Stomach smooth muscle (tissue), 2 donors: ENCODE results near the gene ACD.

Experiments
- H3K27ac ChIP-seq: one replicate; pipeline ENCODE4 v1.7.0; 2013; ENCODE audit warnings: mild to moderate bottlenecking, low read length, inconsistent platforms
- H3K27me3 ChIP-seq, 2 donors: one replicate each; pipeline ENCODE4 v1.7.0; 2013; ENCODE audit warnings: low read length in 2 of 2; ENCODE audit not compliant: insufficient read depth in 2 of 2, control insufficient read depth in 1 of 2
- H3K36me3 ChIP-seq, 2 donors: one replicate each; pipeline ENCODE4 v1.7.0; 2013; ENCODE audit warnings: low read length in 2 of 2; ENCODE audit not compliant: control insufficient read depth in 2 of 2, insufficient read depth in 2 of 2
- H3K4me1 ChIP-seq: one replicate; pipeline ENCODE4 v1.7.0; 2013; ENCODE audit warnings: low read length; ENCODE audit not compliant: control insufficient read depth, insufficient read depth
- H3K4me3 ChIP-seq, 2 donors: one replicate each; pipeline ENCODE4 v1.7.0; 2013; ENCODE audit warnings: low read length in 2 of 2
- H3K9ac ChIP-seq, 2 donors: one replicate each; pipeline ENCODE4 v1.7.0; 2013; ENCODE audit warnings: low read length in 2 of 2, mild to moderate bottlenecking in 1 of 2
- H3K9me3 ChIP-seq, 2 donors: one replicate each; pipeline ENCODE4 v1.7.0; 2013; ENCODE audit warnings: low read length in 2 of 2; ENCODE audit not compliant: control insufficient read depth in 2 of 2
- donor health status: healthy.
- donor health status: Pancreatic carcinoma.

The ACD gene

DNA sequence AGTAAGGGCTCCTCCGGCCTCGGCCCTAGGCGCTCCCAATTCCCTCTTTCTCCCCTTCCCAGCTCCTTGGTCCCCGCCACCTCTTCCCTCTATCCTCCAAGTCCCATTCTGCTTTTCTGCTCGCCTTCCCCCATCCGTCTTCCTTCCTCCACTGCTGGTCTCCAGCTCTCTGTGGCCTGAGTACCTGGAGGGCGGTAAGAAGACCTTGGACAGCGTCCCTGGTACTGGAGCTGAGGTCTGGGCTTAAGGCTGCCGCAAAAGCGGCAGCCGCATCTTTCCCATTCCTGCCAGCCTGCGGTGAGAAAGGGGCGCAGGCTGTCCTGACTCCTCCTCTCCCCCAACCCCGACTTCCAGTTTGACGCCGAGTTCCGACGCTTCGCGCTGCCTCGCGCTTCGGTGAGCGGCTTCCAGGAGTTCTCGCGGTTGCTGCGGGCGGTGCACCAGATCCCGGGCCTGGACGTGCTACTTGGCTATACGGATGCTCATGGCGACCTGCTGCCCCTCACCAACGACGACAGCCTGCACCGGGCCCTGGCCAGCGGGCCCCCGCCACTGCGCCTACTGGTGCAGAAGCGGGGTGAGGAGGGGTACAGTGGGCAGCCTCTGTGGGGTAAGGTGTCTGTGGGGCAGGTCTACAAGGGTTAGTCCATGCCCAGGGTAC is 1.2 kb upstream of the ACD start:
- H3K27ac ChIP-seq = peak overlapping the region; percentile 83
- H3K9ac ChIP-seq = peak overlapping the region; percentile 36 to 62
- peaks cover 37% of the 10 kb centered on the region for H3K4me1 ChIP-seq
- H3K4me3 ChIP-seq = peak overlapping the region; percentile 37 to 96
- H3K36me3 ChIP-seq = peaks cover 8 to 20% of the 10 kb centered on the region in 2 donors
- no peaks in the 10 kb centered on the region for H3K9me3 ChIP-seq
- H3K27me3 ChIP-seq = no peaks in the 10 kb centered on the region

DNA sequence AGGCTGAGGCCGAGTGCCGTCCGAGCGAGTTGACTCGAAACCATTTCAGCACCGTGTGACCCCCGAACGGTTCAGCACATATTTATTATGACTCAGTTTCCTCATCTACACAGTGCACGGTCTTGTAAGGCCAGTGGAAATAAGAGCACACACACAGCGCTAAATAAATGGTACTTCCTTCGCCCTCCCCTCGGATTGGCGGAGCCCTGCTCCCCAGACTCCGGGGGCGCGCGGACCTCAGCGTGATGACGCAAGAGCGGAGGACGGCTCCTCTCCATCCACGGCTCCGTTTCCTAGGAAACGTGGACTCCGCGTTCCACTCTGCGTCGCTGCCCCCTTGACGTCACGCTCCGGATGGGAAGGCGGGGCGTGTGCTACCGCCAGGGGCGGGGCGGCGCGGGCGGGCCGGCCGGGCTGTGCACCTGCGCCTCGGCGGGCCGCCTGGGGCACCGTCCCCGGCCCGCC is 536 bp upstream of the ACD start, which contains the start of gene PARD6A:
TSS of gene PARD6A (plus strand) at position 397 of the 465 bp plus-strand sequence. CDS start 79 bp downstream, outside the sequence.
- peak within 1 kb of the TSS; percentile 92 for H3K27ac ChIP-seq

DNA sequence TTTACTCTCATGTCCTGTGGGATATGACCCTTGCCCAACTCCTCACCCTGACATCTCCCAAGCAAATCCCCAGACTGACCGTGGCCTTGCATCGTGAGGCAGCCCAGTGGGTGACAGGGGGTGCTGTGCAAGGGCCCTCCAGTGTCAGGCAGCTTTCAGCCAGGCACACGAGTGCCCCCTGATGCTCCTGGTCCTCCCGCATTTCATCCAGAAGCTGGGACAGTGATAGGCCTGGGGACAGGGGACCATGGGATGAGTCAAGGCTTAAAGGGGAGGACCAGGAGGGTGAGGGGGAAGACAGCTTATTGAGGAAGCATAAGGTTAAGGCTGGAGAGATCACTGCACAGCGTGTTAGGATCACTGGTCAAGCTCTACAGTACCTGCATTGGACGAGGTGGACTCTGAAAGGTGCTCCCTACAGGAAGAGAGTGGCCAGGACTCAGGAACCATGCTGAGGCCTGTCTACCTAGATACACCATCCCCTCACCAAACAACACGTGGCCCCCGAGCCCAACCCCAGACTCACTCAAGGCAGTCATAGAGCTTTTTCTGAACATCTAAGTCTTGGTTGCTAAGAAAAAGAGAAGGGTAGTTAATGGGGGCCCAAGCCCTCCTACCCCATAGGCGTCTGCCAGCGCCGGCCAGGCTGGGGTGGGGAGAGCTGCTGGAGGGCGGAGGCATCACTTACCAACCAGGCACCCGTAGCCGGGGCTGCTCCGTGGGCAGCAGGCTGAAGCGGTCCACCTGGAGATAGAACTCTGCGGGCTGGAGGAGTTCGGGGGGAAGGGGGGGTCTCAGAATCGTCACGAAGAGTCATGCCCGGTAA is 998 bp downstream of the ACD start:
- Histone ChIP-seq H3K4me1 (peaks cover 30% of the 10 kb centered on the region), H3K27ac (peak overlapping the region; percentile 92), H3K9me3 (no peaks in the 10 kb centered on the region), H3K9ac (peak overlapping the region; percentile 74 to 94), H3K36me3 (peaks cover 6 to 16% of the 10 kb centered on the region in 2 donors), H3K4me3 (peak overlapping the region; percentile 81 to 96), H3K27me3 (peaks cover 7 to 8% of the 10 kb centered on the region in 2 donors)

More for the DNA sequence above, 536 bp upstream of the ACD start, which contains the start of gene PARD6A:
- peak within 1 kb of the TSS; percentile 81 to 96 for H3K4me3 ChIP-seq
- H3K27me3 ChIP-seq = no peaks in the 10 kb centered on the region
- H3K36me3 ChIP-seq = peaks cover 8 to 20% of the 10 kb centered on the region in 2 donors
- peak within 1 kb of the TSS; percentile 74 to 94 for H3K9ac ChIP-seq
- H3K4me1 ChIP-seq = peaks cover 31% of the 10 kb centered on the region
- H3K9me3 ChIP-seq = no peaks in the 10 kb centered on the region

DNA sequence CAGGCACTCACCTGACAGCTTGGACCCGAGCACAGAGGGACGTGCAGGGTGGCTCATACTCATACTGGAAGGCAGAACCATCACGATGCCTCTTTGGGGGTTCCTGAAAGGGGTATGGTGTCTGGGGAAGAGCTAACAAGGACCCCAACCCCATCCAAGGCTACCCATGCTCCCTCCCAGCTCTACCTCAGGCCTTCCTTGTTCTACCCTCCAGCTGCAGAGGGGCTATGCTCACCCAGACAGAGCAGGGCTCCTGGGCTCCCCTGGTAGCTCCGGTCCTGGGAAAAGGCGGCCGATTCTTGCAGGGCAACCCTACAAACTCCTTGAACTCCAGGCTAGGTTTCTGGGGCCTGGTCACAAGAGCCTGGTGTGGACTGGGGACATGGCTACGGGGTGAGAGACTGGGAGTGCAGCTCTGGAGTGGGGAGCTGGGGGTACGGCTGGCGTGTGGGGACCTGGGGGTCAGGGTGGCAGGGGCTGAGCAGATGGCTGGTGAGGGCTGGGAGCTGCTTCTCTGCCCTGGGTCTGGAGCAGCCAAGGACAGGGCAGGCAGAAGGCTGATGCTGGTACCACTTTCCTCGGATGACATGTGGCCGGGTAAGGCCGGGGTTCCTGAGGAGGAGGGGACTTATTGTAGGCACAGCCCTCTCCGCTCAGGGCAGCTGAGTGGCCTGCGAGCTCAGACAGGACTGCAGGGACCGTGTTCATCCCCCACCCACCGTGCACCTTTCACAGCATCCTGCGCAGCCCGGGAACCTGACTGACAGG is 2.1 kb downstream of the ACD start:
- Histone ChIP-seq H3K36me3 (peaks cover 5 to 7% of the 10 kb centered on the region in 2 donors), H3K4me3 (no peak overlapping the region), H3K9ac (no peak overlapping the region), H3K27me3 (peaks cover 7 to 18% of the 10 kb centered on the region in 2 donors), H3K4me1 (peaks cover 36% of the 10 kb centered on the region), H3K9me3 (no peaks in the 10 kb centered on the region), H3K27ac (no peak overlapping the region)

DNA sequence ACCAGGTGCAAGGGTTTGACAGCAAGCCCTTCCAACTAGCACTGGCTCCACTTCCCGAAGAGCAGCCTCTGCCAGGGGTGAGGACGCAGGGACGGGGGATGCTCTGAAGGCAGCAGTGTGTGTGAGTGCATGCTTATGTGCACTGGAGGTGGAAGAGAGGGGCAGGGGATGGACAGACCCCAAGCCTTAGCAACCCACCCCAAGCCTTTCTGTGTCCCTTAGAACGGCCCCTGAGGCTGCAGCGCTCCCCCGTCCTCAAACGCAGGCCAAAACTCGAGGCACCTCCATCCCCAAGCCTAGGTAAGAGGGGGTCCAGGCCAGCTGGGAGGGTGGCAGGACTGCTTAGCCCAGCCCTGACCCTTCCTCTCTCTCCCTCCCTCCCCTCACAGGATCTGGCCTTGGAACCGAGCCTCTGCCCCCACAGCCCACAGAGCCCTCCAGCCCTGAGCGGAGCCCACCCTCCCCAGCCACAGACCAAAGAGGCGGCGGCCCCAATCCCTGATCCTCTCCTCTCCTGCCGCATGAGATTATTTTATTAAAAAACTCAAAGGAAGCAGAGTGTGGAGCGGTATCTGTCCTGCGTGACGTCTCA is 2.9 kb downstream of the ACD start:
- H3K4me1 ChIP-seq = peaks cover 40% of the 10 kb centered on the region
- peaks cover 11 to 22% of the 10 kb centered on the region in 2 donors for H3K27me3 ChIP-seq
- no peaks in the 10 kb centered on the region for H3K9me3 ChIP-seq
- no peak overlapping the region for H3K27ac ChIP-seq
- no peak overlapping the region for H3K9ac ChIP-seq
- H3K4me3 ChIP-seq = no peak overlapping the region
- peaks cover 0 to 7% of the 10 kb centered on the region in 2 donors for H3K36me3 ChIP-seq

DNA sequence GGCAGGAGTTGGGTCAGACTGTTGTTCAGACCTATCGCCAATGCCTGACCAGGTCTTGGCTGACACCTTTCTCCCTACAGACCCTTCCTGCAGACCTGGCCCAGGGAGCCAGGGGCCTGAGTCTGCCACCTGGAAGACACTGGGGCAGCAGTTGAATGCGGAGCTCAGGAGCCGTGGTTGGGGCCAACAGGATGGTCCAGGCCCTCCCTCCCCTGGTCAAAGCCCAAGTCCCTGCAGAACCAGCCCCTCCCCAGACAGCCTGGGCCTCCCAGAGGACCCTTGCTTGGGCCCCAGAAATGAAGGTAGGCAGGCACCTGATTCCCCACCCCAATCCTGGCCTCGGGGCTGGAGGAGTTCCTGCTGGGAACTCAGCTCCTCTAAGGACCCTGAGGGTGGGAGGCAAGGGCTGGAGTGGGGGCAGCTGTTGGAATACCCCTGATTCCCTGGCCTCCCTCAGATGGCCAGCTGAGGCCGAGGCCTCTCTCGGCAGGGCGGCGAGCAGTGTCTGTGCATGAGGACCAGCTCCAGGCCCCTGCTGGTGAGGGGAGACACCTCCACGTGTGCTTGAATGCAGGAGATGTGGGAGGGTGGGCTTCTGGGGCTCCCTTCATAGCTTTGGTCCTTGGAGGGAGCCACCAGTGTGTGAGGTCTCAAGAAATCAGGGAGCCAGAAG is 3.6 kb downstream of the ACD start:
- Histone ChIP-seq H3K4me1 (peaks cover 35% of the 10 kb centered on the region), H3K36me3 (peaks cover 0 to 7% of the 10 kb centered on the region in 2 donors), H3K4me3 (no peak overlapping the region), H3K9me3 (no peaks in the 10 kb centered on the region), H3K9ac (no peak overlapping the region), H3K27me3 (peaks cover 17 to 29% of the 10 kb centered on the region in 2 donors), H3K27ac (no peak overlapping the region)

DNA sequence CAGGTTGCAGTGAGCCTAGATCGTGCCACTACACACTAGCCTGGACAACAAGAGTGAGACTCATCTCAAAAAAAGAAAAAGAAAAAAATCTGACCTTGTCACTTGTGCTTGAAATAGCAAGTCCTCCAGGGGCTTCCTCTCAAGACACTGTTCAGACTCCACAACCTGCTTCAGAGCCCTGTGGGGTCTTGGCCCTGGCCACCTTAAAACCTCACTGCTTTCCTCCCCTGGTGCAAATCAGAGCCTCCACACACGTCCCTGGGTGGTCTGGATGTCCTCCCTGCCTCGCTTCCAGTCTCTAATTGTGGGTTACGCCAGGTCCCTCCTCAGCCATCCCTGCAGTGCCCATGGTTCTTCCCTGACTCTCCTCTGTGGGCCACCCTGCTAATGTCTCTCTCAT is 4.7 kb downstream of the ACD start:
- Histone ChIP-seq H3K4me1 (peaks cover 26% of the 10 kb centered on the region), H3K9ac (no peak overlapping the region), H3K9me3 (no peaks in the 10 kb centered on the region), H3K27me3 (peaks cover 21 to 40% of the 10 kb centered on the region in 2 donors), H3K27ac (no peak overlapping the region), H3K36me3 (peaks cover 0 to 7% of the 10 kb centered on the region in 2 donors), H3K4me3 (no peak overlapping the region)

DNA sequence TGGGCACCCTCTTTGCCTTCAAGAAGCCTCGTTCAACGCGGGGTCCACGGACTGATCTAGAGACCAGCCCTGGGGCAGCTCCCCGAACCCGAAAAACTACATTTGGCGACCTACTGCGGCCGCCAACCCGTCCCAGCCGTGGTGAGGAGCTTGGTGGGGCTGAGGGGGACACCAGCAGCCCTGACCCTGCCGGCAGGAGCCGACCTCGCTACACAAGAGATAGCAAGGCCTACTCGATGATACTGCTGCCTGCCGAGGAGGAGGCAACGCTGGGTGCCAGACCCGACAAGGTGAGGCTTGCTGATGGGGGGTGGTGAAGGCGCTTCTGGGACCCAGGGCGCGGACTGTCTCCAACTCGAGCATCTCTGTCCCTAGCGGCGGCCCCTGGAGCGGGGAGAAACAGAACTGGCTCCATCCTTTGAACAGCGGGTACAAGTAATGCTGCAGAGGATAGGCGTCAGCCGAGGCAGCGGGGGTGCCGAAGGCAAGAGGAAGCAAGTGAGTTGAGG is 5.6 kb downstream of the ACD start:
- Histone ChIP-seq H3K27ac (no peak overlapping the region), H3K27me3 (peaks cover 27 to 47% of the 10 kb centered on the region in 2 donors), H3K4me3 (no peak overlapping the region), H3K9me3 (no peaks in the 10 kb centered on the region), H3K4me1 (peaks cover 27% of the 10 kb centered on the region), H3K9ac (no peak overlapping the region), H3K36me3 (peaks cover 0 to 7% of the 10 kb centered on the region in 2 donors)

DNA sequence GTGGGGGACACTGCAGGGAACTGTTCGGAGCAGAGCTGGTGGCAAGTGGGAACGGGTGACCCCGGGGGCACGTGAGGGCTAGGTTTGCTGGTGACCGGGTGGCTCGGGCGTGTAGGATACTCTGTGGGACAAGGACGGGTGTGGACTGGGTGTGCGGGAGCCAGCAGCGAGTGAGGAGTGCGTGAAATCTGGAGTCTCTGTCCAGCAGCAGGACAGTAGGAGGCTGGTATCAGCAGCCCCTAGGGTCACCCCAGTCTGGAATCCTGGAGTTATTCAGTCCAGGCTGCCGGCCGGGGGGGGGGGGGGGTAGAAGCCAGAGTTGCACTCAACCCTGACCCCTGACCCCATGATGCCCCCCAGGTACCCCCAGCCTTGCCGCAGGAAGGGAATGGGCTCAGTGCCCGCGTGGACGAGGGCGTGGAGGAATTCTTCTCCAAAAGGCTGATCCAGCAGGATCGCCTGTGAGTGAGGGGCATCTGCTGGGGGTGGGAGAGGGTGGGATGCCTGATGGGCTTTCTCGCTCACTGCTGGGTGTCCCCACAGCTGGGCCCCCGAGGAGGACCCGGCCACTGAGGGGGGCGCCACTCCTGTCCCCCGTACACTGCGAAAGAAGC is 6.2 kb downstream of the ACD start:
- Histone ChIP-seq H3K9me3 (no peaks in the 10 kb centered on the region), H3K4me3 (no peak overlapping the region), H3K36me3 (peaks cover 0 to 7% of the 10 kb centered on the region in 2 donors), H3K9ac (no peak overlapping the region), H3K27me3 (peaks cover 32 to 53% of the 10 kb centered on the region in 2 donors), H3K4me1 (peaks cover 22% of the 10 kb centered on the region), H3K27ac (no peak overlapping the region)
